HG03039 (cell line): ENCODE measurements around the gene IGFBP5.

Experiments
- ATAC-seq: cut with Tn5 transposase; IDR thresholded peaks from one replicate; pipeline ENCODE4 v1.9.1; 2021; ENCODE audit warnings: mild to moderate bottlenecking, moderate library complexity; ENCODE audit not compliant: unreplicated experiment

The IGFBP5 gene

GRCh38 chr2:216650626-216651257, 44.6 kb downstream of the IGFBP5 start:
- no peak for ATAC-seq

DNA sequence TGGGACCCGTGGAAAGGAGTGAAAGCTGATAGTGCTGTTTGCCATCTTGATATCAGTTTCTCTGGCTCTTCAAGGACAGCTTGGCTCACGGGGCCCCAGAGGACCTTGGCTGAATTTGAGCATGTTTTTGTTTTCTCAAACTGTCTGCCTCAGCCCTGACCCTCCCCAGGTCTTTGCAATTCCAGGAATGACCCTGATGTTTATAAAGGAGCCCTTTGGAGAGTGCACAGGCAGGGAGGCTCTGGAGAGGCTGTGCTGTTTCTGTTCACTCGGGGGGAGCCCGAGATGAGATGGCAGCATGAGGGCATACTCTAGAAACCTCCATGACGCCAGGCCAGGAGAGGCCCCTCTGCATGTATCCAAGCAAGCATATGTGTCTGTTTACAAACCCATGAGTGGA, 45.8 kb downstream of the IGFBP5 start:
- no peak for ATAC-seq

DNA sequence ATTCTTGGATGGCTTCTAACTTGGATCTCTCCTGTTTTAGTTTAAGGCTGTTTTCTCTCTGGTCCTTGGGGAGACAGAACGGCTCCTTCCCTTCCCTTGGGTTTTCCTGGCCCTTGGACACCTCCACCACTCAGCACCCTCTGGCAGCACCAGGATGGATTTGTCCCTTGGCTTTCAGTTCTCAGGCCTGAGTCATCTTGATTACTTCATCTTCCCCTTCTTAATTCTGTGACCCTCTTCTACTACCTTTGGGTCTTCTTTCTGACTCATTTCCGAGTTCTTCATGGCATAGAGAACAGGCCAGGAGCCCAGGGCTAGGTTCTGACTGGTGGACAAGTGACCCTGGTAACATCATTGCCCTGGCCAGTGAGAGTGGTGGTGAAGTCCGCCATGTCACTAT, 47.2 kb downstream of the IGFBP5 start:
- no peak for ATAC-seq

DNA sequence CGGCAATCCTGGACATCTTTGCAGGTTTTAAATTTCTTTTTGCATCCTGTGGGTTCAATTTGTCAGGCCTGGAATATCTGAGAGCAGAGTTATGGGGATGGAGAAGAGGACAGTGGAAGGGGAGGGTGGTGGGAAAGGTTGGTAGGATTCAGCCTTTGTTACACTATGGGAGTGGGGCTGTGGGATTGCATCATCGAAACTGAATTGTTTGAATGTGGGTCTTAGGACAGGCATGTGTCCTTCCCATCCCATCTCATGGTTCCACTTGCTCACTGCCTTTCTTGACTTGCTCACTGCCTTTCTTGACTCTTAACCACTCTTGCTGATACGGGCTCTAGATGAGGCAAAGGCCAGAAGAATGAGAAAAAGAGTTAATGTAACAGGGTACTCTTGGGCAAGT, 49.2 kb downstream of the IGFBP5 start:
- no peak for ATAC-seq

DNA sequence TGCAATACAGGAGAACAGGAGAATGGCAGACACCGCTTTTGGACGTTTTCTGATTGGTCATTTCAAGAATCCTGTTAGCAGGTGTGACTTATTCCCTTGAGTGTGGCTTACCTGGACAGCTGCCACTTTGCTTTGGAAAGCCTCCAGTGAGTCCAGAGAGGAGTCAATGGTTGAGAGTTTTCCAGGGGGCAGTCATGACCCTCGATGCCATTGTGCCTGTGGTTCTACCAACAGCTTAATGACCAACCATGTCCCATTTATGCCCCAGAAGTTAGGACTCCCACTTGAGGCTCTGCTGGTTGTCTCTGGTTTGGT, 49.8 kb downstream of the IGFBP5 start:
- ATAC-seq, result no peak

- no peak for ATAC-seq
Measured at GRCh38 chr2:216644842-216645635, 50.3 kb downstream of the IGFBP5 start.

GRCh38 chr2:216643986-216644659, 51.2 kb downstream of the IGFBP5 start:
- no peak for ATAC-seq

- ATAC-seq, result no peak
Measured at GRCh38 chr2:216637472-216637871, 57.9 kb downstream of the IGFBP5 start.

- no peak for ATAC-seq
Measured at GRCh38 chr2:216636551-216637450, 58.5 kb downstream of the IGFBP5 start.

DNA sequence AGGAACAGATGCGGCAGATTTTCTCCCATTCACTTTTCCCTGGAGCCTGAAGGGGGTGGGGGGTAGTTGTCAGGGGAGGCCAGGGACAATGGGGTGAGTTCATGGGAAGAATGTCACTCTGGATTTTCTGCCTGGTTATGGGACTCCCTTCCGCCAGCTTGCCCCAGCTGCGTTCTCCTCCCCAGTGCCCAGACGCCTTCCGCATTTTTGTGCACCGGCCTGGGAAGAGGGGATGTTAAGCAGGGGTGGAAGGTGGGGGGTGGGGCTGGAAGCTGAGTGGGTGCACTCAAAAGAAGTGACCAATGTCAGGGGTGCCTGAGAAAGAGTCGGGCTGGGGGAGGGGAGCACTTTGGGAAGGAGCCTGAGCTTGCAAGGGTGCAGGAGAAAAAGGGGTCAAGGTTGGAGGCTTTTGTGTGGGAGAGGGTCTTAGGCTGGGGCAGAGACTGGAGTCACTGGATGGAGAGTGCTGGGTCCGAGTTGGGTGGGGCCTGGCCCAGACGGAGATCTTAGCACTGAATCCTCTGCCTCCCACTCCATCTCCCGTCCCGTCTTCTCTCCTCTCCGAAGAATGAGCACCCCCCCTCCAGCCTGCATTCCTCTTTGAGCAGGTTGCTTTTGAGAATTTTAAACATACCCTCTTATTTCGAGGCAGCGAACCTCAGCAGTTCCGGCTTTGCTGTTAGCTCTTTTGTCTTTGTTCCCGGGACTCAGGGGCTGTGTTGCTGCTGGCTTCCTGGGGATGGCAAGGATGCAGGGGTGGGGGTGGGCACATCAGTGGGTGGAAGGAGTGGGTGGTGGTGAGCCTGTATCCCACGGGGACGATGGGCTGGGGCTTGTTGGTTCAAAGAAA, 59.4 kb downstream of the IGFBP5 start:
- no peak for ATAC-seq

GRCh38 chr2:216635171-216635570, 60.2 kb downstream of the IGFBP5 start:
- ATAC-seq, result no peak

DNA sequence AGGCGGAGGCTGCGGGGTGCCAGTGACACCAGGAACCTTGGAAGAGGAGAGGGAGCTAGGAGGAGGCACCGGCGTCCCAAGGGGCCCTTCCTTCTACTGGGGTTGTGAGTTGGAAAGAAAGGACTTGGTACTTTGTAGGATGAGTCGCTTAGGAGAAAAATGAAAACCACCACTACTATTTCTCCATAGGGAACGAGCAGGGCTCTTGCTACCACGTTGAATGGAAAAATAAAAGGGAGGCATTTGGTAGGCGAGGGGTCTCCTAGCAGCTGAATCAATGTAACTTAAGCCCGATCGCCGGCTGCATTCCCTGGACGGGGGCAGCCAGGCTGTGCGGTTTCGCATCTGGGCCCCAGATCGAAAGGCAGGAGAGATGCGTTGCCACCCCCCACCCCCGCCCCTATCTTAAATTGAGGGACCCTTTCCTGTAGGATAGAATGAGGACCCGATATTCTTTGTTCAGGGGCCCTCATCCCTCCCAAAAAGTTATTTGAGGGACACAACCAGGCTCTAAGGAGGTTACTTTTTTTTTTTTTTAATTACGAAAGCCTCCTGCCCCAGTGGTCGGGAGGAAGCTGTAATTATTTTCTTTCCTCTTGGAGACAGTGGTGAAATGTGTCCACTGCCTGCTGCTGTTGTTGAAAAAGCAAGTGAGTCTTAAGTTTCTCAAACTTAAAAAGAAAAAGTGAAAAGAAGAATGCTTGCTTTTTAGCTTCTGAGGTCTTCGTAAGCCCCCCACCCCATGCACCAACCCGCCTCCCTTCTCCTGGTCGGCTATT, 60.8 kb downstream of the IGFBP5 start:
- no peak for ATAC-seq

DNA sequence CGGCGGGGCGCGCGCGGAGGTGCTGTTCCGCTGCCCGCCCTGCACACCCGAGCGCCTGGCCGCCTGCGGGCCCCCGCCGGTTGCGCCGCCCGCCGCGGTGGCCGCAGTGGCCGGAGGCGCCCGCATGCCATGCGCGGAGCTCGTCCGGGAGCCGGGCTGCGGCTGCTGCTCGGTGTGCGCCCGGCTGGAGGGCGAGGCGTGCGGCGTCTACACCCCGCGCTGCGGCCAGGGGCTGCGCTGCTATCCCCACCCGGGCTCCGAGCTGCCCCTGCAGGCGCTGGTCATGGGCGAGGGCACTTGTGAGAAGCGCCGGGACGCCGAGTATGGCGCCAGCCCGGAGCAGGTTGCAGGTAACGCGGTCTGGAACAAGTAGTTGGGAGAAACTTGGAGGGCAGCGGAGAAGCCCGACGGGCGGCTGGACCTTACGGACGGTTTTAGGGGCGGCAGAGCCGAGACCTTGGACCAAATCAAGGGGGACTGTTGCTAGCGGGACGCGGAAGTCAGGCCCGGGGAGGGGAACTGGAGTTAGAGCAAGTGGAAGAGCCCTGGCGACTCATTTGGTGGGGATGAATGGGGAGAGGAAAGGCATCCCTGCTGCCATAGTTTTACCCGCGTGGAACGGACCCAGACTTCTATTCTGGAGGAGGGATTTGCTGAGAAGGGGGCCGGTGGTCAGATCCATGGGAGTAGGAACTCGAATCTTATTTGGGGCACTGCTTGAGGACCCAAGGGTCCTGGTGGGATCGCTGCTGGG, 61.6 kb downstream of the IGFBP5 start:
- ATAC-seq, result no peak

DNA sequence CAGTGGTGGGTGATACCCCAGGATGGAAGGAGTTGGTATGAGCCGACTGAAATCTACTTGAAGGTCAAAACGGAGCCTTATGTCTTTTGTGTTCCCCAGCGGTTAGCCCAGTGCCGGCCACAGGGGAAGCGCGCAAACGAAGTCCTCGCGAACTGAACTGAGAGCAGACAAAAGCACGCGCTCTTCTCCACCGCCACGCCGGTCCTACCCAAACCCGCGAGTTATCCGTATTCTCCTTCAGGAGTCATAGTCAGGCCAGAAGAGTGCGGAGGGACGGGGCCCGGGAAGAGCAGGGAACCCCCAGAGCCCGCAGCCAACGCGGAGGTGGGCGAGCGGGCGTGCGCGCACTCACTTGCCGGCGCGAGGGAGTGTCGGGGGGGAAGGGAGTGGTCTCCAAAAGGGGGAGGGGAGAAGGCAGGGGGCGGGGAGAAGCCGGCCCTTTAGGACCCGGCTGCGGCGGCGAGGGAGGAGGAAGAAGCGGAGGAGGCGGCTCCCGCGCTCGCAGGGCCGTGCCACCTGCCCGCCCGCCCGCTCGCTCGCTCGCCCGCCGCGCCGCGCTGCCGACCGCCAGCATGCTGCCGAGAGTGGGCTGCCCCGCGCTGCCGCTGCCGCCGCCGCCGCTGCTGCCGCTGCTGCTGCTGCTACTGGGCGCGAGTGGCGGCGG, 62.3 kb downstream of the IGFBP5 start, which contains the start of gene IGFBP2:
TSS of gene IGFBP2 (plus strand) at position 469 of the 664 bp plus-strand sequence. CDS start at position 573, 104 bp downstream.
- ATAC-seq, result no peak

DNA sequence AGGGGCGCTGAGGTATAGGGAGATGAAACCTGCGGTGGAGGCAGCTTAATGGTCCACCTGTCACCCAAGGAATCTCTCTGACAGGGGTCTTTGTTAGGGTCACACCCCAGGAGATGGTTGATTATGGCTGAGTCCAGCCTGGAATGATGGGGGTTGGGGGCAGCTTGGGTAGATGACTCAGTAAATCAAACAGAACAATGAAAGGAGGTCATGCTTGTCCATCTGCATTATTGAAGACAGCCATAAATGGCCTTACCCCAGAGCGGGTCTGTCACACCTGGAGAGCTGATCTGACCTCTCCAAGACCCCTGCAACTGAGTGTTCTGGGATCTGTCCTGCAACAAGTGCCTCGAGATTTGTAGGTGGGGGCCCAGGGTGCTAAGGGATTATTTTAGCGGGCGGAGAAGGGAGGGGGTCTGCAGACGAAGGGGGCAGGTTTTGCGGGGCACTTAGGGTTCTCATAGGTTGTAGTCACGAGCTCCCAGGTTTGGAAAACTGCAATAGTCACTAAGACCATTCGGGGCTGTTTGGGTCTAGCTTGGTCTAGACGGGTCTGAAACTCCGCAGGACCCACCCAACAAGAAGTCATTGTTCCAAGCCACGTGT, 62.9 kb downstream of the IGFBP5 start:
- ATAC-seq, result no peak

DNA sequence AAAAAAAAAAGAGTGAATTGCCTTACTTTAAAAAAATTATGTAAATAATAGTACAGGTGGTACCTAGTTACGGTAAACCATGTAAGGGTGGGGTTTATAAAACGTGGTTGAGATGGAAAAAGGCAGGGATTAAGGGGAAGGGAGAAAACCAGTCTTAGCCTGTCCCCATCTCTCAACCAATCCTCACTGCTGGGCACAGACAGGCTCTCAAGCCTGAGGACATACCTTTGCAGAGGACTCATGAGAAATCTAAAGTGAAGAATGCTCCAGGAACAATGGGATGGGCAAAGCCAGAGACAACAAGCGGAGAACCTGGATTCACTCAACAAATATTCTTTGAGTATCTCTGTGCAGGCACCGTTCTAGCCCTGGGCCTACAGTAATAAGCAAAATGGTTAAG, 65.6 kb downstream of the IGFBP5 start:
- ATAC-seq, result no peak

DNA sequence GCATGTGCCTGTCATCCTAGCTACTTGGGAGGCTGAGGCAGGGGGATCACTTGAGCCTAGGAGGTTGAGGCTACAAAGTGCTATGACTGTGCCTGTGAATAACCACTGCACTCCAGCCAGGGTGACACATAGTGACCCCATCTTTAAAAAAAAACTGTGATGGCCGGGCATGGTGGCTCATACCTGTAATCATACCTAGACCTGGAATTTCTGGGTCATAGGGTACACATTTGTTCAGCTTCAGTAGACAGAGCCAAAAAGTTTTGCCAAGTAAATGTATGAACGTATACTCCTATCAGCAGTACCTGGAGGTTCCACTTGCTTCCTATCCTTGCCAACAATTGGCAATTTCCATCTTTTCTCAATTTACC, 68.5 kb downstream of the IGFBP5 start:
- ATAC-seq, result no peak
